ENCODE measurements around the gene PBX2.

DNA sequence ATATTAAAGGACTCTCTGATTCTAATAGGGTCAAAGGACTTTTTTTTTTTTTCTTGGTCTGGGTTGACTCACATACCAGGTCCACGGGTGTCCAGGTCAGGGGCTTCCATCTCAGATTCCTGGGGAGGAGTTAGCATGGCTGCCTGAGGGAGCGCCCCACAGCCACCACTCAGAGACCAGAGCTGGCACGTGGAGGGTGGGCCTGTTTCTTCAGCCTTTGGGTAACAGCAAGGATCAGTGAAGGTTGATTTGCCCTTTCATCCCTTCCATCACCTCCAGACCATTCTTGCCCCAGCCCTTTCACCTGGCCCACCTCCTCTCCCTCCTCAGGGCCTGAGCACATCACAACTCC lies 8.3 kb upstream of the PBX2 start:
- TF ChIP-seq, protein P1, sequence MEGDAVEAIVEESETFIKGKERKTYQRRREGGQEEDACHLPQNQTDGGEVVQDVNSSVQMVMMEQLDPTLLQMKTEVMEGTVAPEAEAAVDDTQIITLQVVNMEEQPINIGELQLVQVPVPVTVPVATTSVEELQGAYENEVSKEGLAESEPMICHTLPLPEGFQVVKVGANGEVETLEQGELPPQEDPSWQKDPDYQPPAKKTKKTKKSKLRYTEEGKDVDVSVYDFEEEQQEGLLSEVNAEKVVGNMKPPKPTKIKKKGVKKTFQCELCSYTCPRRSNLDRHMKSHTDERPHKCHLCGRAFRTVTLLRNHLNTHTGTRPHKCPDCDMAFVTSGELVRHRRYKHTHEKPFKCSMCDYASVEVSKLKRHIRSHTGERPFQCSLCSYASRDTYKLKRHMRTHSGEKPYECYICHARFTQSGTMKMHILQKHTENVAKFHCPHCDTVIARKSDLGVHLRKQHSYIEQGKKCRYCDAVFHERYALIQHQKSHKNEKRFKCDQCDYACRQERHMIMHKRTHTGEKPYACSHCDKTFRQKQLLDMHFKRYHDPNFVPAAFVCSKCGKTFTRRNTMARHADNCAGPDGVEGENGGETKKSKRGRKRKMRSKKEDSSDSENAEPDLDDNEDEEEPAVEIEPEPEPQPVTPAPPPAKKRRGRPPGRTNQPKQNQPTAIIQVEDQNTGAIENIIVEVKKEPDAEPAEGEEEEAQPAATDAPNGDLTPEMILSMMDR (conservative IDR thresholded peaks at IDR 0.05; ENCODE audit: low read depth, low read length) = no peak
- TF ChIP-seq EZH2 (IDR thresholded peaks at IDR 0.05; ENCODE audit: borderline replicate concordance, low read depth, low read length, poor library complexity, severe bottlenecking) = no peak

Data from A673 (cell line).